ENCODE results near the gene GTF2A1. TPM values are rescaled to one million over a fixed set of nuclear protein-coding genes. Genes with fewer than 3 reads are reported as not detected.

Gene GTF2A1
- total RNA-seq = 21.4 and 46.2 TPM in 2 replicates

GRCh38 chr14:81220830-81221578 lies at the start of gene GTF2A1:
TSS of gene GTF2A1 (minus strand) at chr14:81220959. CDS start at chr14:81220518, 441 bp downstream.

Other genes with a start within 250 kb of the GTF2A1 start
- gene STON2, start 179.4 kb upstream of the GTF2A1 start, total RNA-seq = 0.19 and 0.85 TPM in 2 replicates